GM18907 (cell line): Measurements from ENCODE around the gene SHMT2.
A peak's percentile ranks its signal among the peaks of the same experiment; 100 is the strongest.

Experiments
- ATAC-seq: cut with Tn5 transposase; IDR thresholded peaks from one replicate; pipeline ENCODE4 v1.9.1; 2021; ENCODE audit warnings: mild to moderate bottlenecking, moderate library complexity; ENCODE audit not compliant: unreplicated experiment

The SHMT2 gene

DNA sequence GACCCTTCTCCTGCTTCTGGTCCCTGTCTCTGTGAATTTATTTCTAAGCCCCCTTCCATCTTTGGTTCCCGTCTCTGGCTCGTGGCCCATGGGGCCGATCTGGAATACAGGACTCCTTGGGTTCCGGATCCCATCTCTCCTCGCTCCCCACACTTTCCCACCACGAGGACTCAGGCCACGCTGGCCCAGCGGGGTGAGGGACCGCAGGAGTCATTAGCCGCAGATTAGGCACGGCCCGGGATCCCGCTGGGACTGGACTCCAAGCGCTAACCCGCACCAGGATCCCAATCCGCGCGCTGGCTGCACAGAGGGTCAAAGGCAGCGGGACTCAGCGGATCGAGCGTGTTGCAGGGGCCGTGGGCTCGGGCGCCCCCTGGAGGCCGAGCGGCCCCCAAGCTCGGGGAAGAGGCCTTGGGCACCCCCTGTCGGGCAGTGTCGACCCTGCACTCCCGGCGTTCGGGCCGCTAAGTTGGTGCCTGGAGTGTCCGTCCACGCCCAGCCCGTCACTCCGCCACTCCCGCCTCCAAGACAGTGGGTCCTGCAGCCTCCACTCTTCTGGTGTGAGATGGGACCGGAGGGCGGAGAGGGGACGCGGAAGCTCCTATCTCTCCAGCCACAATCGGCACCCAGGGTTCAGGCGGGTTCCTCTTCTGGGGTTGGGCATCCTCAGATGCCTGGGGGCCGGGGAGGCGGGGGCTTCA, 9.5 kb downstream of the SHMT2 start:
- ATAC-seq = peak; percentile 62

DNA sequence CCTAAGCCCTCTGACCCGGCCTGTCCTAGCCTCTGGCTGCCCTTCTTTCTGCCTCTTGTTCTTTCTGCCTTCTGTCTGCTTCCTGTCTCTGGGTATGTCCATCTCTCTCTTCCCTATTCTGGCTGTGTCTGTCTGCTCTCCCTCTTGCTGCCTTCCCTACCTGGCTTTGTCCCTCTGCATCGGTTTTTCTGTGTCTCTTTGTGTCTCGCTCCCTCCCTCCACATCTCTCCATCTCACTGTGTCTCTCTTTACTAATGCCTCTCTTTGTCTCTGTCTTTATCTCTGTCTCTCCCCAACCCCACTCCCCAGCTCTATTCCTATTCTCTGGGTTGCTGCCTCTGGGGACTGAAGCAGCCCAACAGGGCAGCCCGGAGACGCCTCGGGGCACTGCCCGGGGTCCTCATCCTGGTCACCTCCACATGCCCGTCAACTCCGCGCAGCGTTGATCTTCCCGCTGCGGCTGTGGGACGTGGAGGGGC, 10.1 kb downstream of the SHMT2 start:
- no peak for ATAC-seq

DNA sequence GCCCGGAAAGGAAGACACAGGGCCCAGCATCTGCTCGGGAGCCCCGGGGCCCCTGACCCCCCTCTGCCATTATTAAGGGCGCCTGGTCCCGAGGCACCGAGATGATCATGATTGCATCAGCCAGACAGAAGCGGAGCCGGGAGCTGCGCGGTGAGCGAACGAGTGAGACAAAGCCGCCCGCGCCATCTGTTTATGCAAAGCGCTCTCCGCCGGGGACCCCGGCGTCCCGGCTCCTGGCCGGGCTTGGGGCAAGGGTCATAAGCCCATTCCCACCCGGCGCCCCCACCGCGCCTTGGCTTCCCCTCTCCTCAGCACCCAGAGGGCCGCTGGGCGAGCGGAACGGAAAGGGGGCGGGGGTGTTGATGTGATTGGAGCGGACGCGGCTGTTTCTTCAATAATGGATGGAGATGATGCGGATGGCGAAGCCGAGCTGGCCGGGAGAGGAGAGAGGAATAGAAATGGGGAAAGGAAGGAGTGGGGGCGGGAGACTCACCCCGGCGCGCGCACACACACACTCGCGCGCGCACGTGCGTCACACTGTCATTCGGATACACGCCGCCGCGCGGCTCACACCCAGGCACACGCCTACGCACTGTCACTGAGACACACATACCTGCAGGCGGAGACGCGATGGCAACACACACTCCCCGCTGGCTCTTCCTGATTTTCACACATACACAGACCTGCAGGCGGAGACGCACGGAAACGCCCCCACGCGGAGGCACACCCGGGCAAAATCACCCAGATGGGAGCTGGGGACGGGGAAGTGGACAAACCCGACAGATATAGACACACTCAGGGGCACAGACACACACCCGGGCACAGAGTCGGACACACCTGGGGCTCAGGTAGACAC, 10.8 kb downstream of the SHMT2 start:
- no peak for ATAC-seq

DNA sequence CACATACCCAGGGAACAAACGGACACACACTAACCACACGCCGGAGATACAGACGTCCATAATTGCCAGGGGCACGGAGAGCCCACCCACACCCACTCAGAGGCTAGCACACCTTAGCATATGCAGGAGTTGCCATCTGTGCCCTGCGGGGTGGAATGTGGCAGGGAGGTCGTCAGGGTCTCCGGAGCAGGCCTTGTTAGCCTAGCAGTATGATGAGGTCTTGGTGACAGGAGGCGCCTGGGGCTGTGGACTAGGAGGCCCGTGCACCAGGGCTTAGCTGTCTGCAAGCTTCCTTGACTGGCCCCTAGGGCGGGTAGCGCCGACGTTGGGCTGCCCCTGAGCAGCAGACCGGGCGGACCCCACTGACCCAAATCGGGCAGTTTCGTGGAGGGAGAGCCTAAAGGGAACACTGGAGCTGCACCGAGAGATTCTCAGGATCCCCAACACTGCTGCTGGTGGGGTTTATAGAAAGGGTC, 11.5 kb downstream of the SHMT2 start:
- no peak for ATAC-seq

DNA sequence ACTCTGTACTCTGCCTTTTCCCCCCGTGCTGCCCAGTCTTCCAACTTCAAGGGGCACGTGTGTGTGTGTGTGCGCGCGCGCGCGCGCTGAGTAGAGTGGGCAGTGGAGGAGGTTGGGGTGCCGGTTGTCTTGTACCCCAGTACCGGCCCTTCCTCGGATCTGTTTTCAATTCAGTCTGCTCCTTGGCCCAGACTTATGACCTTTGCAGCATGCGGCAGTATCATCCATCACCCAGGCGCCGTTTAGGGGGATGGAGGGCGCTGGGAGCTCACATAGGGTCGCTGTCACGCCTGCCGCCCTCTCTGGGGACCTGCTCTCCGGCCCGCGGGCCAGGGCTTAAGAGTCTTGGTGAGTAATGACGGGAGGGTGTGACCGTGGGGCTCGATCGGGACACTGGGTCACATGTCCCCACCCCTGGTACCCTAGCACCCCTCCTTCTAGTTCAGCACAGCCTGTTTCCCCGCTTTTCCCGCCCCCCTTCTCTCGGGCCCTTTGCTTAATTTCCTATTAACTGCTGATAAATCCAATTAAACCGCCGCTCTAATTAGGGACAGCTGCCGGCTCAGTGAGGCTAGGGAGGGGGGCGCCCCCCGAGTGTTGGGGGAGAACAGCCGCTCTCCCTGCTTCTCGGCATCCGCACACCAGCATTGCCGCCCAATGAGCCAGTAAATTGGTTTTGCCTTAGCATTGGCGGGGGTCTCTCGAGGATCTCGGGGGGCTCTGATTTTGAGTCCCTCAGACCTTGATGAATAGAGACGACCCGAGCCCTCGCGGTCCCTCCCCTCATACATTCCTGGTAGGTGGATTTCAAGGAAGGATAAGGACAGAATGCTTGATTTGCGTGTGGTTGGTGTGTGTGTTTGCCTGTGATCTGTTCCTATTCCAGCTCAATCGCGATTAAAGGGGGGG, 12.1 kb downstream of the SHMT2 start:
- no peak for ATAC-seq

DNA sequence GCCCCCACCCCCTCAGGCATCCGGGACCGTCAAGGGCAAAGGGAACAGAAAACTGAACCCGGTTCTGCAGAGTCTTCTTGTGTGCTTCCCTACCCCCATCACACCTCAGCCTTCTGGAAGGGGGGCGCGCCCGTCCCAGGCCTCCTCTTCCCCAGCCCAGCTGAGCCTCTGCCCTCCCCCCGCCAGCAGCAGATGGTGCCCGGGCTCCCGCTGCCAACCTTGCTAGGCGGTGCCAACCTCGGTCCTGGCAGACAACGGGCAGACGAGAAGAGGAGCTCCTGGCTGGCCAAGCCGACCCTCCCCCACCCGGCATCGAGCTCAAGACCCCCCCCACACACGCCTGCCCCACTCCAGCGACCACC, 12.8 kb downstream of the SHMT2 start:
- no peak for ATAC-seq

DNA sequence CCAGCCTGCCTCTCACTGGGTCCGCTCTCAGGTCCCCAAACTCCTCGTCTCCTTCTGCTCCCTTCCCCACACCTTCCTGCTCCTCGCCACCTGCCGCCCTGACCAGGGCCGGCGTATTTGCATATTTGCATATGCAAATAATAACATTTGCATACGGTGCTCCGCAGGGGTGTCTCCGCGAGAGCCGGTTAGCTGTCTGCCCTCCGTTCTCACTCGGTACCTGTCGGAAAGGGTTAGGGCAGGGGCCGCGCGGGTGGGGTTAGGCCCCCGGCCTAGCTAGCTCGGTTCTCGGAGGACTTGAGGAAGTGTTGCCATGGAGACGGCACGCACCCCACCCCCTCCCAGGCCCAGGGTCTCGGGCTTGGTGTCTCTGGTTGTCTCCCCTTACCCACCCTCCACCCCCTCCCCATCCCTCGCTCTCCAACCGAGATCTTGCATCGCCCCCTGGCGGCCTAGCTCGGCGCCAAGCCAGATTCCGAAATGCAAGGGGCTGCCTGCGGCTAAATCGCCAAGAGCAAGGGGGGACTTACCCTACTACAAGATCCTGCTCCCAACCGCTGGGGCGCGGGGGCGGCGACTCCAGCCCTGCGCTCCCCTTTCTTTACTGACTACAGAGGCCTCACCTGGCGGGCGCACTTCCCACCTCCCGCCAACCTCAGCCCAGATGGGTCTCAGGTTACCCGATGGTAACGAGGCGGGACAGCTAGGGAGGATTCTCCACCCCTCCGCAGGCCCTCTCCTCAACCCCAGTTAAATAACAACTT, 13.4 kb downstream of the SHMT2 start:
- ATAC-seq = peak; percentile 42

DNA sequence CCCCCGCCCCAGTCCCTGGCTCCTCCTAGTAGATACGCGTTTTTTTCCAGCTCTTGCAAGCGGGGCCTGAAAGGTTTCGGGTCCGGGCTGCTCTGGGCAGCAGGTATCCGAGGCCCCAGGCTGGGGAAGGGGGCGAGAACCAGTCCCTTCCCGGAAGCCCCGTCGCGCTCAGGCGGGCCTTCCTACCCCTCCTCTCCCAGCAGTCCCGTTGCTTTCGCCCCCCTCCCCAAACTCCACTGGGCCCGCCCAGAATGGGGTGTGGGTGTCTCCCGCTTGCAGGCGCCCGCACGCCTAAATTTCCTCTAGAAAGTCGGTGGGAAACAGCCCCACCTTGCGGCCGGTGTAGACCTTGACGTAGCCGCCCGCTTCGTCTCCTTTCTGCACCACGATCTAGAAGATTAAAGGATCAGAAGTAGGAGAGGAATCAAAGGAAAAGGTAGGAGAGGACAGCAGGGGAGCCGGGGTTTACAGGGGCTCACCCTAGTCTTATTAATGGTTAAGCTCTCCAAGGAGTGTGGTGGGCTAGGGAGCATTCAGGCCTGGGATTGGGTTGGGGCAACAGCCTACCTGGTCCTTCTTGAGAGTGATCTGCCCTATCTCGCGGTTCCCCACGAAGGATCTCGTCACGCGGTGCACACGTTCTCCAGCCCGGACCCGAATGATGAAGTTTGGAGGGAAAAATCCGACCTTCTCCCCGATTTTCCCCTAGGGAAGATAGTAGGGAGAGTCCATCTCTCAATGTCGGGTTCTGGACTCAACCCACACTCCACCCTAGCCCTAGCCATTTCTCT, 14.2 kb downstream of the SHMT2 start:
- ATAC-seq = no peak

DNA sequence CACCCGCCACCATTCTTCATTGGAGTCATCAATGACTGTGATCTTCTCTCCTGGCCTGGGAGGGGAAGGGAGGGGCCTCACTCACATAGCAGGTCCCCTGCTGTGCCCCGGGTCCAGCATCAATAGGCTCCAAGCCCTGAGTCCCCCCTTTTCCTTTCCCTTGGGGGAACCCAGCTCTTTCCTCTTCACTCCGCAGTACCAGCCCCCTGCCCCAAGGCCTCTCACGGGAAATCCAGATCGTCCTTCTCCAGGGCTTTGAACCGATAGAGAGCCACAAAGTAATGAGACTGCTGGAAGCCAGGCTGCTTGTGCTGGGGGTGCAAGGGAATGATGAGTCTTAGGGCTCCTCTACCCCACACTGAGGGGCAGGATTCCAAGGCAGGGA, 14.8 kb downstream of the SHMT2 start:
- no peak for ATAC-seq

DNA sequence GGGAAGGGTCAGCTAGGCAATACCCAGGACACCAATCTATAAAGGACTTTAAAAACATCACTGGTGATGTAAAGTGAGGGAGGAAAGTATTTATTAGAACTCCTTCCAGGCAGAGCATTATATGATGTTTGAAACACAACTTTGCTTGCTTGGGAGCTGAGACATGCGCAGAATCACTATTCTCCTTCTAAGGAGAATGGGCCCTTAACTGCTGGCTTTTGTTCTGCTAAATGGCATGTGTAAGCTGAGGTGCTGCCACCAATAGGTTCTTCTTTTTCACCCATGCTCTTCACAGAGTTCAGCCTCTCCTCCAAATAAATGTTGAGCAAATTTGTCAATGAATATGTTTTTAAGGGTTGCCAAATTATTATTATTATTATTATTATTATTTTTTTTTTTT, 17.5 kb downstream of the SHMT2 start:
- no peak for ATAC-seq

DNA sequence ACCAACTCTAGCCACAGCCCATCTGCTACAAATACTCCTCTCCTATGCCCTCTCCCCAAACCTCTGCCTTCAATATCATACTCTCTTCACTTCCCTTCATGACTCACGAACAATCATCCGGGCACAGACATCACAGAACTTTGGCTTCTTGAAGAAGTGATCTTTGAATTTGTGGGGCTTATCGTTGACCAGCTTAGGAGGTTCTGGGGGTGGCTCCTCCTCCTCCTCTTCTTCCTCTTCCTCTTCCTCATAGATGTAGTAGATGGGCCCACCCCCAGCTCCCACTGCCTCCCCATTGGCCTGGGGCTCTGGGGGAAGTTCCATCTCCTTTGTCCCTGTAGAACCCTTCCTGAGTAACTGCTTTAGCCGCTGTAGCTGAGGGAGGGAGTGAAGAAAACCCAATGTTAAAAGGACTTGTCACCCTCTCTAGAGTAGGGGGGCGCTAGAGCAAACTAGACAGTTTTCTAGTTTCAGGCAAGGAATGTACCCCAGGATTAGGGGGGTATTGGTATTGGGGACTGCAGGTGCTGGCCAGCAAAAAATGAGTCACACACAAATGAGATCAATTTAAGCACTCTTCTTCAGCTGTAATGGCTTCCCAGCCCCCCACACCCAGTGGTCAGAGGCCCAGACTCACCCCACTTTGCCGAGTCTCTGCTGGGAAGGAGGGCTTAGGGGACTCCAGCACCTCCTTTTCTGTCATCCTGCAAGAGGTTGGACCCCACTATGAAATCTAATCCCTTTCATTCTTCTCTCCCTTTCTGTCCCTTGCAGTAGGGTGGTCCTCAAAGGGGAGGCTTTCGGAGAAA, 19.6 kb downstream of the SHMT2 start:
- ATAC-seq = no peak

DNA sequence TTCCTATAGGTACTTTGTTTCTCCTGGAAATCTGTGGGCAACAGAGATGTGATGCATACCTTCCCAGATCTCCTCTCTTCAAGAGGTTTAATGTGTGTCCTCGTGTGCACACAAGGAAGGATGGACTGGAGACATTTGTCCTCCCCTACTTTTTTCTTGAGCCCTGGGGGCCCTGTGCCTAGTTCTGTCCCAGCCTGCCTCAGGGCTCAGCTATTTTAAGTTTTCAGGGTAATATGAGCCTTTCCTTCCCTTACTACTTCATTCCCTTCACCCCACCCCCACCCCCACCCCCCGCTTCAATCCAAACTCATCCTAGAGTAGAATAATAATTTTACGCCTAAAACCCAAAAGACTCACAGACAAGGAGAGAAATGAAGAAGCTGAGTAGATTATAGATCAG, 21.0 kb downstream of the SHMT2 start:
- no peak for ATAC-seq

DNA sequence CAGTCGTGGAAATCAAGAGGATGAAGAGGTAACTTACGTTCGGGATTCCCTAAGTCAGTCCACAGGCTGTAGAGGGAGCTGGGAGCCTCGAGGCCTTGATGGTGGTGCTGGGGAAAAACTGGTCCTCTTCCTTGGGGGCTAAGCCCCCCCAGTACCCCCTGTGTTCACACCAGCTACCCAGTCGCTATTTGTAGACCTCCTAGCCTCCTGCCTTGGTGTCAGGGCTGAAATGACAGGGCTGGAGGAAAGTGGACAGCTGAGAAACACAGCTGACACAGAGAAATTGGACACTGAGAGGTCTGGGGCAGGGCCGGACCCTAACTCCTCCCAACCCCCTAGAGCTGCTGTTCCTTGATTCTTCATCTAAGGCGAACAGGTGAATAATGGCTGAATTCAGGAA, 21.4 kb downstream of the SHMT2 start, which contains the start of gene STAC3:
STAC3 (minus strand) TSS at position 232 of the 400 bp plus-strand sequence. CDS start 1,551 bp downstream, outside the sequence.
- no peak for ATAC-seq

DNA sequence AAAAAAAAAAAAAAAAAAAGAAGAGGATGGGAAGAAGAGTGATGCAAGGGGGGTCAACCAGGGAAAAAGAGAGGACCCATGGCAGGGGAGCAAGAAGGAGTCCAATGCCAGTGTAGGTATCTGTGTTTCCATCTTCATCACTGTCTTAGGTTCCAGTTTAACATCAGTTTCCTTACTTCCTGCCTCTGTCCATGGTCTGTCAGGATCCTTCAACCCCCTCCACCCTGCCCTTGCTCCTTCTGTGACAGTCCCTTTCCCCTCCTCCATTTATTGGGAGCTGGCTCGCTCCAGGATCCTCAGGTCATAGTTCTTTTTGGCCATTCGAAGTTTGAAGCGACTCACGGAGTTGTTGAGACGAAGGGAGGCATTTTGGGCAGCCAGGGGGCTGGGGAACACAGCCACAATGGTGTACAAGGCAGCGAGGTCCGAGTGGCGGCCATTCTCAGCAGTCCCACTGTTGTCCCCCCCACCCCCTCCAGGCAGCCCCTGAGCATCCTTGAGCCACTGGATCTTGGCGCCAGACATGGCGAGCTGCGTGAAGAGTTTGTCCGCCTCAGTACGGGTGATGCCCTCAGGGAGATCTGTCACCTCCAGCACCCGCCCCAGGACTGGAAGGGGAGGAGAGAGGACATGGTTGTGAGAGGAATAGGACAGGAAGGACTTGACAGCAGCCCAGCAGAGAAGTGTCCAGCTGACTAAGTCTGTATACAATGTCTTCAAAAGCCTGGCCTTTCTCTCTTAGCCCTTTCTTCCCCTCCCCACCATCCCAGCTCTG, 25.2 kb downstream of the SHMT2 start:
- ATAC-seq = no peak

DNA sequence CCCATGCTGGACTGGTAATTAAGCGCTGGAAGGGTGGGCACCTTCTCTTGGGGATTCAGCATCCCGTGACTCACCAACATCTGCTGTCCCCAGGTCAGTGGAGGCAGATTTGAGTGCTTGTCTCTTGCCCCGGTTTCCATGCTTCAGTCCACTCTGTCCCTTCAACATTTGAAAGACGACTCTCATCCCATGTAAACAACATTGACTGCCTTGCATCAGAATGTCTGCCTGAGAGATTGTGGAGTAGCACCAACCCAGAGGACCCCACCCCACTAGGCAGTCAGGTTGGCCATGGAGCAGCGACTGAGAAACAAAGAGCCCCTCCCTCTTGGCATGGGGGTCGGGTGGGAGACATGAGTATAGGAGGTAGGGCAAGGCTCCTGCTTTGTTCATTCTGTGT, 26.4 kb downstream of the SHMT2 start:
- ATAC-seq = no peak

DNA sequence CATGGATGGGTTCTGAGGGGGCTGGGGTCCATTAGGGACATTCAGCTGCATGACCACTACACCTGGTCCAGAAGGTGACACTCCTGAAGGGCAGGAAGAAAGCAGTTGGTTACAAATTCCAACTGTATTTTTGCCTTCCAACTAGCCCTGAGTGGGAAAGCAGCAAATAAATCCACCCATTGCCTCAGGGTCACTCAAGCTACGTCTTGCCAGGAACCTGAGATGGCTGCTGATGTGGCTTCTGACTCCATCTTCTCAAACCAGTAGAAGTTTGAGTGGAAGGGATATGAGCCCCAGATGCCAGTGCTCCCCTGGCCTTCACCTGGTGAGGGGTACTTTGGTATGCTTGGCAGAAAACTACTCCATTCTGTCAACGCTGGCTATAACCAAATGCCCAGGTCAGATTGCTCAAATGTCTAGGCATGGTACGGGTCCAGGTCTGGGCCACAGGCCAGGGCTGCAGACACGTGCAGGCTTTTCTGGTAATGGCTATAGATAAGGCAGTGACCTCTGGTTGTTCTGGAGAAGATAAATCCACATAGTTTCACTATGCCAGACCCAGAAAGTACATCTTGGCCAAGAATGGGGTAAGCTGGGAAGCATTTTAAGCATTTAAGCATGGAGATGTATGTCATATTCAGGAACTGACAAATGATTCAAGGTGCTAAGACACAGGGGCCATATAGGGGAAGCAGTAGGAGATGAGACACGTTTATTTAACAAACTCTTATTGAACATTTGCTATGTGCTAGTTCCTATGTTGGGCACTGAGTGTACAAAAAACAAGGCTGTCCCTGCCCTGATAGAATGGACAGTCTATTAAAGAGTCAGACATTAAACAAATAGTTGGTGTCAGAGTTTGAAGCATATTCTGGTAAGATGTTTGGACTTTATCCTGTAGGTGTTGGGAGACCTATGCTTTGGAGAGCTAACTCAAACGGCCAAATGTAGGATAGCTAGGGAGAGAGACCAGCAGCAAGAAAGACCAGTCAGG, 29.8 kb downstream of the SHMT2 start:
- ATAC-seq = no peak

DNA sequence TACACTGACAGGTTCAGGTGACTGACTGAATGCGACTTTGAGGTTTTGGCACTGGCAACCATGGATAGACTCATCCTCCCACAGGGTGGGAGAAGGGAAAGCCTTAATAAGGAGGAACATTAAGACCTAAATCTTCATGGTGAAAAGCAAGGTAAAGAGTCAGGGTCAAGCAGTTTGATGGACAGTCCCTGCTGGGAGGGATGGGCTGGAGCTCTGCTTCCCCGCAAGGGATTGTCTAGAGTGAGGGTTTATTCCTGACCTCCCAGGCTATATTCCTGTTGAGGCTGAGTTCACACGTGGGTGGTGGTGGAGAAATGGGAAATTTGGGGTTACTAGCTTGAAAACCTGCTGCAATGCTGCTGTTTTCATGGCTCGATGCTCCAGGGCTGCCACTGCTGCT, 30.9 kb downstream of the SHMT2 start:
- ATAC-seq = no peak
